Measurements from ENCODE around the gene COL3A1.
A peak's percentile ranks its signal among the peaks of the same experiment; 100 is the strongest.

COL3A1 gene

DNA sequence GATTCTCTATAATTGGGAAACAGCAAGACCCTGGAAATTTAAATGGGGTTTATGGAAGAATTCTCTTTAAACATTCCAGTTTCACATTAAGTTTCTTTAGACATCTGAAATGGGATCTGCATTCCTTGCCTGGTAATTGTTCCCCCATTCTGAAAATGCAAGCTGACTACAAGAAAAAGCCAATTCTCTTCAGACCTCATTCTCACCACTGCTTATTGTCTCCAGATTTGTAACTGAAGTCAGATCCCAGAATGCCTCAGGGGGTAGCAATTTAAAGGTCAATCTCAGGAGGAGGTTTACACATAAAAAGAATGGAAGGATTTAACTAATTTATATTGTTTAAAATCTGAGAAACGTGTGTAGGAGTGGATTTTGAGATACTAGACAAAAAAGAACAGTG lies 41.2 kb downstream of the COL3A1 start:
- TF ChIP-seq, protein P1, sequence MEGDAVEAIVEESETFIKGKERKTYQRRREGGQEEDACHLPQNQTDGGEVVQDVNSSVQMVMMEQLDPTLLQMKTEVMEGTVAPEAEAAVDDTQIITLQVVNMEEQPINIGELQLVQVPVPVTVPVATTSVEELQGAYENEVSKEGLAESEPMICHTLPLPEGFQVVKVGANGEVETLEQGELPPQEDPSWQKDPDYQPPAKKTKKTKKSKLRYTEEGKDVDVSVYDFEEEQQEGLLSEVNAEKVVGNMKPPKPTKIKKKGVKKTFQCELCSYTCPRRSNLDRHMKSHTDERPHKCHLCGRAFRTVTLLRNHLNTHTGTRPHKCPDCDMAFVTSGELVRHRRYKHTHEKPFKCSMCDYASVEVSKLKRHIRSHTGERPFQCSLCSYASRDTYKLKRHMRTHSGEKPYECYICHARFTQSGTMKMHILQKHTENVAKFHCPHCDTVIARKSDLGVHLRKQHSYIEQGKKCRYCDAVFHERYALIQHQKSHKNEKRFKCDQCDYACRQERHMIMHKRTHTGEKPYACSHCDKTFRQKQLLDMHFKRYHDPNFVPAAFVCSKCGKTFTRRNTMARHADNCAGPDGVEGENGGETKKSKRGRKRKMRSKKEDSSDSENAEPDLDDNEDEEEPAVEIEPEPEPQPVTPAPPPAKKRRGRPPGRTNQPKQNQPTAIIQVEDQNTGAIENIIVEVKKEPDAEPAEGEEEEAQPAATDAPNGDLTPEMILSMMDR (conservative IDR thresholded peaks at IDR 0.05; ENCODE audit: low read length), result no peak
- no peak for TF ChIP-seq EZH2phosphoT487 (IDR thresholded peaks at IDR 0.05; ENCODE audit: borderline replicate concordance)
- H4K20me1 ChIP-seq (ENCODE audit: insufficient read depth, low read length, poor library complexity, severe bottlenecking), result no peaks in the 10 kb centered on the region

DNA sequence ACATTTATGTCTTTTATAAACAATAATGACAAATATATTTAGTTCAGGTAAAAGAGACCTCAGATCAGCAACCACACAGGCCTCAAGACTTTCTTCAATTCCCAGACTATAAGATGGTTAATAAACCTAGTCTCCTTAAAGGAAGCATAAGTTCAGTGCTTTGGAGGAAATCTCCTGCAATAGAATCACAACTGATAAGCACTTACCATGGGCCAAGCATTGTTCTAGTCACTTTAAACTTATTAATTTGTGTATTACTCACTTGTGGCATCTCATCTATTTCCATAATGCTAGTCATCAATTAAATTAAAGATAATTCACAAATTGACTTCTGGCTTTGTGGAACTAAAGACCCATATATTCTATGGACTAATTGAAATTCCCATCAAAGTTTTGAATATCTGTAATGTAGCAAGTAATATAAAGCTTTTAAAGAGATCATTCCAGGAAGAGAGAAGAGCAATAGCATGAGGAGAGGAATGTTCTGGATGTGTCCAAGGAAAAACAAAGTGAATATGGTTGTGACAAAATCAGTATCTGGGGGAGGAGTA lies 42.2 kb downstream of the COL3A1 start:
- no peaks in the 10 kb centered on the region for H3K27me3 ChIP-seq (ENCODE audit: insufficient read depth, low read length, poor library complexity, severe bottlenecking)
- H3K36me3 ChIP-seq (ENCODE audit: insufficient read depth, low read length), result no peaks in the 10 kb centered on the region
- H3K9ac ChIP-seq (ENCODE audit: low read depth, low read length, poor library complexity, severe bottlenecking), result no peak overlapping the region
- H3K4me1 ChIP-seq (ENCODE audit: insufficient read depth, low read length, poor library complexity, severe bottlenecking), result no peaks in the 10 kb centered on the region
- H4K20me1 ChIP-seq (ENCODE audit: insufficient read depth, low read length, poor library complexity, severe bottlenecking), result no peaks in the 10 kb centered on the region
- no peaks in the 10 kb centered on the region for H3K9me2 ChIP-seq (replicated peaks; ENCODE audit: low read depth, low read length)
- no peaks in the 10 kb centered on the region for H3K79me2 ChIP-seq (ENCODE audit: insufficient read depth, low read length)
- no peak overlapping the region for H3K4me3 ChIP-seq (ENCODE audit: low read length, poor library complexity, severe bottlenecking)
- TF ChIP-seq, protein P1 (conservative IDR thresholded peaks at IDR 0.05; ENCODE audit: low read length), result no peak
- TF ChIP-seq EZH2phosphoT487 (IDR thresholded peaks at IDR 0.05; ENCODE audit: borderline replicate concordance), result no peak
- H3K4me2 ChIP-seq (ENCODE audit: low read depth, low read length, poor library complexity, severe bottlenecking), result no peak overlapping the region
- H3F3A ChIP-seq (ENCODE audit: low read depth), result no peaks in the 10 kb centered on the region
- peak overlapping the region; percentile 16; the same call in 1 of the 2 replicates for H2AFZ ChIP-seq (ENCODE audit: low read length)
- no peaks in the 10 kb centered on the region for H3K9me3 ChIP-seq (ENCODE audit: insufficient read depth, low read depth, low read length)

More for the DNA sequence above, 41.2 kb downstream of the COL3A1 start:
- H3F3A ChIP-seq (ENCODE audit: low read depth), result no peaks in the 10 kb centered on the region
- no peaks in the 10 kb centered on the region for H3K9me2 ChIP-seq (replicated peaks; ENCODE audit: low read depth, low read length)
- H3K4me2 ChIP-seq (ENCODE audit: low read depth, low read length, poor library complexity, severe bottlenecking), result no peak overlapping the region
- no peak overlapping the region for H3K9ac ChIP-seq (ENCODE audit: low read depth, low read length, poor library complexity, severe bottlenecking)
- no peak overlapping the region for H3K4me3 ChIP-seq (ENCODE audit: low read length, poor library complexity, severe bottlenecking)
- H3K4me1 ChIP-seq (ENCODE audit: insufficient read depth, low read length, poor library complexity, severe bottlenecking), result no peaks in the 10 kb centered on the region
- no peak overlapping the region for H2AFZ ChIP-seq (ENCODE audit: low read length)
- H3K9me3 ChIP-seq (ENCODE audit: insufficient read depth, low read depth, low read length), result no peaks in the 10 kb centered on the region
- H3K27me3 ChIP-seq (ENCODE audit: insufficient read depth, low read length, poor library complexity, severe bottlenecking), result no peaks in the 10 kb centered on the region
- H3K79me2 ChIP-seq (ENCODE audit: insufficient read depth, low read length), result no peaks in the 10 kb centered on the region
- no peaks in the 10 kb centered on the region for H3K36me3 ChIP-seq (ENCODE audit: insufficient read depth, low read length)

DNA sequence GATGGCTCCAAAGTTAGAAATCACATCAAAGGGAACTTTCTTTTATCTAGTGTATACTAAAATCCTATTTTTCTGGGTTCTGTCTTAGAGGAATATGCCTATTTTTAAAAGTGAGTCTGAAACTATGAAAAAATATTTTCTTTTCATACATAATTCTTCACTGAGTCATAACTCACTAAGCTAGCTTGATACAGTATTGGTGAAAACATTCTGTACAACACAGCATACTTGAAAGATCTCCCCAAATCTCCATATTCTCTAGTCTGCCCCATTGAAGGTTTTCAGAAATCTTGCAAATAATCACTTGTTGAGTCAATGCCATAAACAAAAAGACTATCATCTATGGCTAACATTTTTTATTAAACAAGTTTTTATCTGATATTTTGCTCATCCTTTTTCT lies 44.5 kb downstream of the COL3A1 start:
- no peak overlapping the region for H2AFZ ChIP-seq (ENCODE audit: low read length)
- no peaks in the 10 kb centered on the region for H3F3A ChIP-seq (ENCODE audit: low read depth)
- no peaks in the 10 kb centered on the region for H3K9me2 ChIP-seq (replicated peaks; ENCODE audit: low read depth, low read length)
- H3K9me3 ChIP-seq (ENCODE audit: insufficient read depth, low read depth, low read length), result no peaks in the 10 kb centered on the region
- no peaks in the 10 kb centered on the region for H4K20me1 ChIP-seq (ENCODE audit: insufficient read depth, low read length, poor library complexity, severe bottlenecking)
- no peaks in the 10 kb centered on the region for H3K4me1 ChIP-seq (ENCODE audit: insufficient read depth, low read length, poor library complexity, severe bottlenecking)
- H3K27me3 ChIP-seq (ENCODE audit: insufficient read depth, low read length, poor library complexity, severe bottlenecking), result no peaks in the 10 kb centered on the region
- H3K9ac ChIP-seq (ENCODE audit: low read depth, low read length, poor library complexity, severe bottlenecking), result no peak overlapping the region
- H3K4me3 ChIP-seq (ENCODE audit: low read length, poor library complexity, severe bottlenecking), result no peak overlapping the region
- no peak overlapping the region for H3K4me2 ChIP-seq (ENCODE audit: low read depth, low read length, poor library complexity, severe bottlenecking)
- no peaks in the 10 kb centered on the region for H3K36me3 ChIP-seq (ENCODE audit: insufficient read depth, low read length)
- TF ChIP-seq, protein P1 (conservative IDR thresholded peaks at IDR 0.05; ENCODE audit: low read length), result no peak
- TF ChIP-seq EZH2phosphoT487 (IDR thresholded peaks at IDR 0.05; ENCODE audit: borderline replicate concordance), result no peak
- H3K79me2 ChIP-seq (ENCODE audit: insufficient read depth, low read length), result no peaks in the 10 kb centered on the region

Measured in Loucy (cell line).